ENCODE results near the gene DDAH1. TPM values are rescaled to one million over a fixed set of nuclear protein-coding genes. Genes with fewer than 3 reads are reported as not detected.

The DDAH1 gene
- total RNA-seq, 2 experiments from 2014 or later = not detected

DNA sequence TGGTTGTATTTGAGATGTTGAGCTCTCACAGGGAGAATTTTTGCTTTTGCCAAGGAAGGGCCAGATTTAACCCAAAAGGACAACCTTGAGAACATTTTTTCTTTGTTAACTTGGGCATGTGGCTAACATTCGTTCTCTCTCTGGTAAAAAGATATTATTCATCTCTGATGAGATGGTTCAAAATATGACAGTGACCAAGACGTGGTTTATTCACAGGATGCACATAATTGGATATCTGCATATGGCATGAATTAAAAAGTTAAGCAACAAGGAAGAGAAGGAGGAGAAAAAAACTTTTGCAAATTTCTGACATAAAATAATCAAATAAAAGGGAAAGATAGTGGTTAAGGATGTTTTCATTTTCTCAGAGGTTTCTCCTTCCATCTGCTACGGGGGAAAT lies 145.5 kb downstream of the DDAH1 start:
- ChIA-PET CTCF (no interaction called here), POLR2A (no interaction called here)
- intact Hi-C loops (cut with DNase I, micrococcal nuclease) = no loop called here
- no peak for TF ChIP-seq CTCF (IDR thresholded peaks at IDR 0.05)
- ATAC-seq (ENCODE audit: poor library complexity) = no peak
- no peaks in the 10 kb centered on the region for H3K4me1 ChIP-seq (ENCODE audit: insufficient read depth, low read length)
- no peak for DNase-seq
- peaks cover 0 to 7% of the 10 kb centered on the region in 2 experiments for H3K27me3 ChIP-seq (ENCODE audit: control insufficient read depth in 1 of 2, insufficient read depth in 2 of 2, low read length in 2 of 2)
- no peaks in the 10 kb centered on the region for H3K9me3 ChIP-seq (ENCODE audit: control insufficient read depth in 1 of 2, insufficient read depth in 1 of 2, low read length in 2 of 2)
- no peak overlapping the region for H3K27ac ChIP-seq (ENCODE audit: low read depth in 1 of 2, low read length in 2 of 2)
- Mint-ChIP-seq H3K27me3 (peaks cover 46% of the 10 kb centered on the region), H3K4me3 (no peak overlapping the region), H3K27ac (no peak overlapping the region), H3K4me1 (ENCODE audit: low read depth) (no peaks in the 10 kb centered on the region), H3K9me3 (no peaks in the 10 kb centered on the region), H3K36me3 (ENCODE audit: low read depth) (no peaks in the 10 kb centered on the region)
- H3K36me3 ChIP-seq (ENCODE audit: insufficient read depth, low read length) = no peaks in the 10 kb centered on the region
- no peak overlapping the region for H3K4me3 ChIP-seq (ENCODE audit: low read length)

DNA sequence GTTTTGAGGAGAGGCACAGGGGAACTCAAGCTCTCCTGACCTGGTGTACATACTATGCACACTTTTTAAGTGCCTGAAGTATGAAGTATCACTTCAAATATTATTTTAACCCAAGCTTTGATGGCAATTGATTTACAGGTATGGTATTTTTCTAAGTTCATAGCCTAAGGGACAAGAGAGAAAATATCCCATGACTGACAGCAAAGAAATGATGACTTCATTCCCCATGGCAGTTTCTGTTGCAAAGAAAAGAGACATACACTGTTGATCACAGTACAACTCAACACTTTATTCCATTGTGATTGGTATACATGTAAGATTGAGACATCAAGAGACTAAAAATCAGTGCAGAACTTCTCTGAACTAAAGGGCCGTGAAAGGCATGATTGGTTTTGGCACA lies 146.7 kb downstream of the DDAH1 start:
- no peak for ATAC-seq (ENCODE audit: poor library complexity)
- H3K27ac Mint-ChIP-seq = no peak overlapping the region
- no peak for DNase-seq
- H3K4me3 Mint-ChIP-seq = no peak overlapping the region
- H3K27me3 Mint-ChIP-seq = peaks cover 54% of the 10 kb centered on the region
- ChIA-PET CTCF (no interaction called here), POLR2A (no interaction called here)
- H3K9me3 Mint-ChIP-seq = no peaks in the 10 kb centered on the region
- no peak for TF ChIP-seq CTCF (IDR thresholded peaks at IDR 0.05)
- H3K9me3 ChIP-seq (ENCODE audit: control insufficient read depth in 1 of 2, insufficient read depth in 1 of 2, low read length in 2 of 2) = no peaks in the 10 kb centered on the region
- H3K4me3 ChIP-seq (ENCODE audit: low read length) = no peak overlapping the region
- H3K36me3 ChIP-seq (ENCODE audit: insufficient read depth, low read length) = no peaks in the 10 kb centered on the region
- H3K4me1 ChIP-seq (ENCODE audit: insufficient read depth, low read length) = no peaks in the 10 kb centered on the region
- no peaks in the 10 kb centered on the region for H3K4me1 Mint-ChIP-seq (ENCODE audit: low read depth)
- peaks cover 0 to 7% of the 10 kb centered on the region in 2 experiments for H3K27me3 ChIP-seq (ENCODE audit: control insufficient read depth in 1 of 2, insufficient read depth in 2 of 2, low read length in 2 of 2)
- no peak overlapping the region for H3K27ac ChIP-seq (ENCODE audit: low read depth in 1 of 2, low read length in 2 of 2)
- intact Hi-C loops (cut with DNase I, micrococcal nuclease) = no loop called here
- H3K36me3 Mint-ChIP-seq (ENCODE audit: low read depth) = no peaks in the 10 kb centered on the region

- no peak overlapping the region for H3K4me3 Mint-ChIP-seq
- no peaks in the 10 kb centered on the region for H3K4me1 Mint-ChIP-seq (ENCODE audit: low read depth)
- TF ChIP-seq CTCF (IDR thresholded peaks at IDR 0.05) = no peak
- no peaks in the 10 kb centered on the region for H3K36me3 ChIP-seq (ENCODE audit: insufficient read depth, low read length)
- H3K9me3 ChIP-seq (ENCODE audit: control insufficient read depth in 1 of 2, insufficient read depth in 1 of 2, low read length in 2 of 2) = no peaks in the 10 kb centered on the region
- H3K4me1 ChIP-seq (ENCODE audit: insufficient read depth, low read length) = no peaks in the 10 kb centered on the region
- no peak for ATAC-seq (ENCODE audit: poor library complexity)
- no peaks in the 10 kb centered on the region for H3K36me3 Mint-ChIP-seq (ENCODE audit: low read depth)
- no peak overlapping the region for H3K27ac ChIP-seq (ENCODE audit: low read depth in 1 of 2, low read length in 2 of 2)
- intact Hi-C loops (cut with DNase I, micrococcal nuclease) = no loop called here
- CTCF ChIA-PET = no interaction called here
- peaks cover 59% of the 10 kb centered on the region for H3K27me3 Mint-ChIP-seq
- POLR2A ChIA-PET = no interaction called here
- no peak for DNase-seq
- no peak overlapping the region for H3K27ac Mint-ChIP-seq
- H3K27me3 ChIP-seq (ENCODE audit: control insufficient read depth in 1 of 2, insufficient read depth in 2 of 2, low read length in 2 of 2) = peaks cover 0 to 7% of the 10 kb centered on the region in 2 experiments
- no peaks in the 10 kb centered on the region for H3K9me3 Mint-ChIP-seq
- no peak overlapping the region for H3K4me3 ChIP-seq (ENCODE audit: low read length)
These were observed 147.4 kb downstream of the DDAH1 start for GRCh38 chr1:85317560-85317959.
